Endothelial cell of umbilical vein (primary cell): ENCODE measurements around the gene BUB3. TPM values are rescaled to one million over a fixed set of nuclear protein-coding genes. Genes with fewer than 3 reads are reported as not detected.

Experiments
- Bru-seq: library from RNA; stranded (reverse); fragments of 400-500 nt; gene quantifications from one replicate; lab custom pipeline; 2021; lab: Mats Ljungman, UMichigan
- BruChase-seq, 2 experiments: library from RNA; stranded (reverse); fragments of 400-500 nt; gene quantifications; one replicate each; lab custom pipeline; 2021; lab: Mats Ljungman, UMichigan
- BruUV-seq: library from RNA; stranded (reverse); fragments of 400-500 nt; replicated peaks from 2 replicates; lab custom pipeline; 2021; lab: Mats Ljungman, UMichigan
- CTCF ChIA-PET: fragments of 300-600, 350-600 bp; sonication (Branson Sonifier 250); formaldehyde crosslinking; loops from one replicate; lab custom pipeline; 2021; ENCODE audit warnings: antibody characterized with exemption, inconsistent platforms; lab: Charles Lee
- POLR2A ChIA-PET: fragments of 300-600, 350-600 bp; sonication (Branson Sonifier 250); formaldehyde crosslinking; loops from one replicate; lab custom pipeline; 2021; ENCODE audit warnings: antibody characterized with exemption, inconsistent platforms; lab: Charles Lee
- DNase-seq: peaks from one replicate; pipeline ENCODE4 v3.0.0-alpha.2; 2011; ENCODE audit warnings: low read depth, low spot score
- FAIRE-seq: peaks from 2 replicates; lab custom pipeline; 2011; peaks lifted over from hg19 to GRCh38; lab: Jason Lieb, UNC
- H2AFZ ChIP-seq: 2 replicates; pipeline ENCODE4 v1.6.0; 2012; ENCODE audit warnings: low read depth, low read length, control low read depth, inconsistent platforms
- H3K27ac ChIP-seq: 2 replicates; pipeline ENCODE4 v1.5.1; 2011; ENCODE audit warnings: low read depth, mild to moderate bottlenecking, control low read depth, low read length, moderate library complexity; ENCODE audit not compliant: insufficient read depth
- H3K27me3 ChIP-seq, 2 experiments: 2 replicates each; pipeline versions ENCODE4 v1.6.0 to v1.6.1; 2011; ENCODE audit warnings: low read length in 2 of 2, mixed read lengths in 1 of 2; ENCODE audit not compliant: control insufficient read depth in 2 of 2, insufficient read depth in 2 of 2
- H3K36me3 ChIP-seq, 2 experiments: 2 replicates in 1 of 2; 3 replicates in 1 of 2; pipeline ENCODE4 v1.5.1; 2011; ENCODE audit warnings: low read length in 2 of 2, mild to moderate bottlenecking in 1 of 2, moderate library complexity in 1 of 2; ENCODE audit not compliant: control insufficient read depth in 2 of 2, insufficient read depth in 2 of 2; ENCODE audit errors: extremely low read depth in 1 of 2
- H3K4me1 ChIP-seq: 3 replicates; pipeline ENCODE4 v1.5.1; 2011; ENCODE audit warnings: mild to moderate bottlenecking, low read length; ENCODE audit not compliant: control insufficient read depth, insufficient read depth; ENCODE audit errors: extremely low read depth
- H3K4me2 ChIP-seq: 2 replicates; pipeline ENCODE4 v1.6.1; 2011; ENCODE audit warnings: low read length, control low read depth, mixed read lengths; ENCODE audit not compliant: insufficient read depth
- H3K4me3 ChIP-seq, 3 experiments: fragments of 200-600 bp in 1 of 3; sonication (generic), shearing (Covaris generic) in 1 of 3; replicated peaks in 1 of 3; 2 replicates each; pipeline ENCODE4 v1.5.1; 2011 to 2016; ENCODE audit warnings: control low read depth in 3 of 3, low read length in 3 of 3, mild to moderate bottlenecking in 2 of 3, inconsistent platforms in 1 of 3, low read depth in 1 of 3, moderate library complexity in 1 of 3; ENCODE audit not compliant: insufficient read depth in 1 of 3
- H3K79me2 ChIP-seq: 2 replicates; pipeline ENCODE4 v1.6.0; 2012; ENCODE audit warnings: low read length, inconsistent platforms; ENCODE audit not compliant: control insufficient read depth, insufficient read depth
- H3K9ac ChIP-seq: replicated peaks from 2 replicates; pipeline ENCODE3; 2011; ENCODE audit warnings: low read length, control low read depth; ENCODE audit not compliant: insufficient read depth; ENCODE audit errors: extremely low read depth
- H3K9me1 ChIP-seq: replicated peaks from 3 replicates; pipeline ENCODE4 v1.6.0; 2011; ENCODE audit warnings: mild to moderate bottlenecking, low read length; ENCODE audit not compliant: control insufficient read depth, insufficient read depth; ENCODE audit errors: extremely low read depth
- H3K9me3 ChIP-seq: replicated peaks from 2 replicates; pipeline ENCODE4 v1.5.1; 2012; ENCODE audit warnings: low read length, inconsistent platforms; ENCODE audit not compliant: control insufficient read depth, insufficient read depth
- H4K20me1 ChIP-seq: replicated peaks from 2 replicates; pipeline ENCODE3; 2011; ENCODE audit warnings: mild to moderate bottlenecking, low read length; ENCODE audit not compliant: control insufficient read depth, insufficient read depth; ENCODE audit errors: extremely low read depth
- CTCF ChIP-seq, 2 donors: IDR thresholded peaks; 1 replicate in 1 of 2; 2 replicates in 1 of 2; pipeline ENCODE4 v1.5.1; 2011; ENCODE audit warnings: low read length in 2 of 2, mild to moderate bottlenecking in 2 of 2, moderate library complexity in 2 of 2, control low read depth in 1 of 2, inconsistent platforms in 1 of 2, low read depth in 1 of 2; ENCODE audit not compliant: insufficient read depth in 1 of 2; ENCODE audit errors: extremely low read depth in 1 of 2
- EZH2 ChIP-seq: IDR thresholded peaks from 2 replicates; pipeline ENCODE4 v1.6.1; 2012; ENCODE audit warnings: borderline replicate concordance, low read depth, mild to moderate bottlenecking, moderate library complexity, low read length, inconsistent platforms; ENCODE audit not compliant: severe bottlenecking
- FOS ChIP-seq: IDR thresholded peaks from 2 replicates; pipeline ENCODE4 v1.6.1; 2011; ENCODE audit warnings: mild to moderate bottlenecking, low read length, moderate library complexity, borderline replicate concordance; ENCODE audit not compliant: insufficient read depth
- GATA2 ChIP-seq: IDR thresholded peaks from 2 replicates; pipeline ENCODE4 v1.7.0; 2011; ENCODE audit warnings: low read depth, mild to moderate bottlenecking, moderate library complexity, mixed read lengths, low read length; ENCODE audit not compliant: insufficient read length, insufficient read depth
- JUN ChIP-seq: IDR thresholded peaks from 2 replicates; pipeline ENCODE4 v1.6.1; 2011; ENCODE audit warnings: borderline replicate concordance, low read depth; ENCODE audit not compliant: insufficient read length, insufficient read depth
- MAX ChIP-seq: IDR thresholded peaks from 2 replicates; pipeline ENCODE4 v1.6.1; 2011; ENCODE audit not compliant: insufficient read depth, insufficient read length
- MYC ChIP-seq: IDR thresholded peaks from one replicate; pipeline ENCODE4 v1.6.1; 2011; ENCODE audit warnings: mild to moderate bottlenecking, low read depth, low read length
- POLR2A ChIP-seq: IDR thresholded peaks from 2 replicates; pipeline ENCODE4 v1.6.1; 2012; ENCODE audit warnings: low read depth, mild to moderate bottlenecking, control low read depth, low read length
- POLR2AphosphoS5 ChIP-seq: IDR thresholded peaks from 2 replicates; pipeline ENCODE4 v1.6.1; 2012; ENCODE audit warnings: low read depth, mild to moderate bottlenecking, control low read depth, low read length, moderate library complexity; ENCODE audit not compliant: insufficient read depth
- dilution Hi-C: fragments of 300-500 bp; cut with MboI; formaldehyde crosslinking; loops from one replicate; pipeline ENCODE4 v1.15.0; 2019; ENCODE audit warnings: low sequenced_read_pairs; ENCODE audit not compliant: extremely low pct_ligation_motif_present
- intact Hi-C: fragments of 100-400 bp; cut with micrococcal nuclease; formaldehyde crosslinking; loops from one replicate; pipeline ENCODE4 v1.10.0; 2022
- long read RNA-seq: library from polyadenylated mRNA; stranded (forward); transcript quantifications from one replicate; pipeline ENCODE4 v2.0.0, GENCODE V29; 2021
- polyA minus RNA-seq, 3 experiments: library from RNA; depleted of rRNA, polyadenylated mRNA; stranded (reverse); fragments of >200 nt; gene quantifications; 1 replicate in 1 of 3; 2 replicates in 2 of 3; pipeline ENCODE4 v1.2.3, GENCODE V29; 2011
- polyA plus RNA-seq, 4 experiments: library from polyadenylated mRNA; depleted of rRNA in 3 of 4; stranded (reverse) in 3 of 4; unstranded in 1 of 4; fragments of >200 nt; gene quantifications; 2 replicates each; pipeline versions ENCODE4 v1.2.1 to v1.2.3, GENCODE V29; 2011 to 2012; ENCODE audit warnings: missing spikeins in 1 of 4
- total RNA-seq: library from RNA; stranded (reverse); gene quantifications from 2 replicates; pipeline ENCODE4 v1.2.3, GENCODE V29; 2021

The BUB3 gene
- total RNA-seq (178 and 193 TPM in 2 replicates), polyA plus RNA-seq (128 and 156 TPM in 2 replicates), polyA minus RNA-seq (238 and 313 TPM in 2 replicates), Bru-seq, nascent RNA (percentile 98 among the genes with signal in this experiment), BruChase-seq, experiment 1, labeled RNA remaining after a 6-hour chase (percentile 98 among the genes with signal in this experiment), BruChase-seq, experiment 2, labeled RNA remaining after a 2-hour chase (percentile 98 among the genes with signal in this experiment)
- 168 and 174 TPM in 2 replicates for polyA plus RNA-seq (2011; cell fraction: cytosol; rRNA removed)
- polyA plus RNA-seq (2011; cell fraction: nucleus; rRNA removed) = 230 and 247 TPM in 2 replicates
- polyA plus RNA-seq (2012) = 143 and 224 TPM in 2 replicates
- 207 TPM for polyA minus RNA-seq (2011; cell fraction: cytosol; rRNA and poly(A)+ RNA removed)
- 170 and 216 TPM in 2 replicates for polyA minus RNA-seq (2011; cell fraction: nucleus; rRNA and poly(A)+ RNA removed)
- long read RNA-seq, full-length matches to known transcripts = 544 of 625 reads
- long read RNA-seq, partial matches to known transcripts = 65 of 625 reads
- long read RNA-seq, other reads (novel, unspliced or antisense) = 16 of 625 reads

GRCh38 chr10:123154092-123154710 lies at the start of gene BUB3:
BUB3 (plus strand) TSS chr10:123154402; CDS start chr10:123154918, 516 bp downstream.
- DNase-seq = peak; percentile 100
- peak within 1 kb of the TSS; percentile 95 for H3K9ac ChIP-seq
- no peaks in the 10 kb centered on the region for H3K9me3 ChIP-seq
- peak; percentile 91 for TF ChIP-seq POLR2A
- TF ChIP-seq MAX = peak; percentile 97
- TF ChIP-seq JUN = no peak
- TF ChIP-seq MYC = no peak
- TF ChIP-seq CTCF (IDR thresholded peaks at IDR 0.05; ENCODE audit: extremely low read depth in 1 of 2, insufficient read depth in 1 of 2, low read depth in 1 of 2, low read length in 2 of 2) = no peak
- TF ChIP-seq EZH2 = no peak
- TF ChIP-seq FOS = no peak
- no peak for TF ChIP-seq GATA2
- TF ChIP-seq POLR2AphosphoS5 = peak; percentile 95
- peak within 1 kb of the TSS; percentile 81 for H3K27ac ChIP-seq
- dilution Hi-C loops = no loop called here
- peaks cover 5 to 6% of the 10 kb centered on the region in 2 experiments for H3K36me3 ChIP-seq
- H3K9me1 ChIP-seq = no peaks in the 10 kb centered on the region
- POLR2A ChIA-PET = interaction anchor here (0.6 to 0.9 kb wide), 2 partner anchors 146 to 685 kb away, joined by 3 to 4 read pairs; partner anchors contain the start of genes ACADSB and IKZF5
- peaks cover 50% of the 10 kb centered on the region for H3K79me2 ChIP-seq
- peak within 1 kb of the TSS; percentile 63 for H2AFZ ChIP-seq
- H4K20me1 ChIP-seq = peaks cover 7% of the 10 kb centered on the region
- H3K4me3 ChIP-seq = peak within 1 kb of the TSS; percentile 61 to 92 (median 90)
- peaks cover 36 to 42% of the 10 kb centered on the region in 2 experiments for H3K27me3 ChIP-seq
- BruUV-seq = TSS peak; percentile 63
- CTCF ChIA-PET = interaction anchor here (0.6 to 1.3 kb wide), 6 partner anchors 9 to 649 kb away, joined by 4 to 11 read pairs (median 6); no protein-coding TSS in a partner anchor
- FAIRE-seq = peak; percentile 98
- peak within 1 kb of the TSS; percentile 97 for H3K4me2 ChIP-seq
- intact Hi-C loops = loop anchor here (1.0 to 10.0 kb wide), 7 partner anchors 21 to 1265 kb away; partner anchors contain the start of genes IKZF5 and PSTK
- H3K4me1 ChIP-seq = peaks cover 48% of the 10 kb centered on the region
